ENCODE measurements around the gene LRRC8E.

DNA sequence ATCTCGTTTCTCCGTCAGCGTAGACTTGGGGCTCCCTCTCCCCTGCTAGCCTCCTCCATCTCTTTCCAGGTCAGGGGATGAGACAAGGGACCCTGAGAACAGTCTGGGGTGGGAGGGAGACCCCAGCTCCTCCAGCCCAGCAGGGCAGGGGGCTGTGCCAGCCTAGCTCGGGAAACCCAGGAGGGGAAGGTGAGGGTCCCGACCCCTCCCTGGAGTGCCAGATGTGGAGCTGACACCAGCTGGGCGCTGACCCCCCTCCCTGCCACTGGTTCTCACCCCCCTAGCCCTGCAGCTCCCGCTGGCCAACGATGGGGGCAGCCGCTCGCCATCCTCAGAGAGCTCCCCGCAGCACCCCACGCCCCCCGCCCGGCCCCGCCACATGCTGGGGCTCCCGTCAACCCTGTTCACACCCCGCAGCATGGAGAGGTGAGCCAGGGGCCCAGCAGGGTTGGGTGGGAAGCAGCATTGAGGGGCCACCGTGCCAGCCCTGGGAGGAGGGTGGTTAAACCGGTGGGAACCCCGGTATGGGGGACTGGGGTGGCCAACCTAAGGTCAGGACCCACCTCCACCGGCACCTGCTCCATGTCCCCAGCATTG is 21.3 kb downstream of the LRRC8E start:
- no peak for TF ChIP-seq CTCF (IDR thresholded peaks at IDR 0.05; ENCODE audit: low read depth, low read length, missing input control)
- no peak for TF ChIP-seq TAF1 (conservative IDR thresholded peaks at IDR 0.05)
- TF ChIP-seq MAX (IDR thresholded peaks at IDR 0.05) = no peak
- no peak for TF ChIP-seq JUND (IDR thresholded peaks at IDR 0.05)
- TF ChIP-seq YY1 (IDR thresholded peaks at IDR 0.05) = no peak
- no peak for TF ChIP-seq GABPA (IDR thresholded peaks at IDR 0.05 in 1 of 2, conservative IDR thresholded peaks at IDR 0.05 in 1 of 2)
- no peak for TF ChIP-seq FOXA2 (IDR thresholded peaks at IDR 0.05)
